HepG2 (cell line): ENCODE data around the gene PRR4. TPM values are rescaled to one million over a fixed set of nuclear protein-coding genes. Genes with fewer than 3 reads are reported as not detected.

Experiments used
- ATAC-seq: fragments of 200-7000 bp; cut with Tn5 transposase; 3 replicates; pipeline ENCODE4 v1.9.1; 2020; ENCODE audit warnings: mild to moderate bottlenecking, moderate library complexity
- BruUV-seq: library from RNA; stranded (reverse); fragments of 400-500 nt; replicated peaks from 2 replicates; lab custom pipeline; 2021; lab: Mats Ljungman, UMichigan
- CTCF ChIA-PET: fragments of 300-600 bp; formaldehyde crosslinking; extraction: SDS; loops from one replicate; lab custom pipeline; 2021; ENCODE audit warnings: low total read pairs, inconsistent platforms, low intra/inter-chr PET ratio; lab: Yijun Ruan, JAX
- POLR2A ChIA-PET: fragments of 350-600 bp; sonication (Branson Sonifier 250); formaldehyde crosslinking; loops from one replicate; lab custom pipeline; 2020; ENCODE audit warnings: antibody characterized with exemption, inconsistent platforms; lab: Yijun Ruan, JAX
- DNase-seq: peaks from one replicate; pipeline ENCODE4 v3.0.0-alpha.2; 2015; ENCODE audit warnings: low spot score
- FAIRE-seq: peaks from 3 replicates; lab custom pipeline; 2011; peaks lifted over from hg19 to GRCh38; lab: Jason Lieb, UNC
- H2AFZ ChIP-seq: one replicate; pipeline ENCODE4 v1.6.1; 2011; ENCODE audit warnings: low read length, inconsistent platforms
- H3K27ac ChIP-seq: fragments of 300-600 bp; 3 replicates; pipeline ENCODE4 v1.8.0; 2011; ENCODE audit warnings: mixed run types, mild to moderate bottlenecking, mixed read lengths, low read length, inconsistent platforms; ENCODE audit not compliant: insufficient read depth; ENCODE audit errors: extremely low read length
- H3K27me3 ChIP-seq, 2 experiments: fragments of 200-600 bp in 1 of 2; 2 replicates in 1 of 2; 3 replicates in 1 of 2; pipeline versions ENCODE4 v1.6.0 to v1.8.0; 2011; ENCODE audit warnings: low read length in 2 of 2, mild to moderate bottlenecking in 2 of 2, moderate library complexity in 2 of 2, inconsistent platforms in 1 of 2; ENCODE audit not compliant: insufficient read depth in 2 of 2, control insufficient read depth in 1 of 2
- H3K36me3 ChIP-seq, 2 experiments: fragments of 200-600 bp in 1 of 2; replicated peaks in 1 of 2; 2 replicates in 1 of 2; 3 replicates in 1 of 2; pipeline versions ENCODE4 v1.5.1 to v1.8.0; 2011; ENCODE audit warnings: low read length in 2 of 2, inconsistent platforms in 1 of 2; ENCODE audit not compliant: insufficient read depth in 2 of 2, control insufficient read depth in 1 of 2
- H3K4me1 ChIP-seq: 2 replicates; pipeline ENCODE4 v1.5.1; 2012; ENCODE audit warnings: low read length, inconsistent platforms; ENCODE audit not compliant: insufficient read depth
- H3K4me2 ChIP-seq: 2 replicates; pipeline ENCODE4 v1.6.0; 2011; ENCODE audit warnings: low read depth, low read length, inconsistent platforms
- H3K4me3 ChIP-seq, 3 experiments: fragments of 200-600 bp in 1 of 3; sonication (generic), shearing (Covaris generic) in 1 of 3; replicated peaks in 1 of 3; 2 replicates each; pipeline ENCODE4 v1.5.1; 2011 to 2016; ENCODE audit warnings: low read length in 3 of 3, inconsistent platforms in 2 of 3, low read depth in 2 of 3, mild to moderate bottlenecking in 2 of 3, control low read depth in 1 of 3, mixed read lengths in 1 of 3; ENCODE audit not compliant: insufficient read depth in 1 of 3
- H3K79me2 ChIP-seq: one replicate; pipeline ENCODE4 v1.6.1; 2011; ENCODE audit warnings: low read length, inconsistent platforms; ENCODE audit not compliant: insufficient read depth
- H3K9ac ChIP-seq: 2 replicates; pipeline ENCODE4 v1.6.0; 2011; ENCODE audit warnings: mild to moderate bottlenecking, low read depth, low read length, inconsistent platforms; ENCODE audit not compliant: insufficient read depth
- H3K9me3 ChIP-seq: 2 replicates; pipeline ENCODE4 v1.5.1; 2012; ENCODE audit warnings: mild to moderate bottlenecking, low read length
- H4K20me1 ChIP-seq: 2 replicates; pipeline ENCODE4 v1.6.0; 2011; ENCODE audit warnings: inconsistent platforms, mild to moderate bottlenecking, low read length, moderate library complexity; ENCODE audit not compliant: insufficient read depth
- ARID3A ChIP-seq: IDR thresholded peaks from 2 replicates; pipeline ENCODE4 v1.6.1; 2012; ENCODE audit warnings: low read depth, low read length, improper control_type of control experiment
- GABPA ChIP-seq, 2 experiments: IDR thresholded peaks; 2 replicates each; pipeline ENCODE4 v1.6.1; 2011 to 2016; ENCODE audit warnings: low read depth in 2 of 2, low read length in 1 of 2, missing biosample characterization in 1 of 2, missing genetic modification characterization in 1 of 2
- IKZF1 ChIP-seq: fragments of 450-650 bp; IDR thresholded peaks from 2 replicates; pipeline ENCODE4 v1.7.1; 2016
- MED13 ChIP-seq: sonication (generic); formaldehyde crosslinking; IDR thresholded peaks from 2 replicates; pipeline ENCODE4 v1.5.0; 2020; ENCODE audit warnings: missing genetic modification reagents
- RFX3 ChIP-seq: IDR thresholded peaks from 2 replicates; pipeline ENCODE4 v1.6.1; 2016; ENCODE audit warnings: missing biosample characterization, missing genetic modification reagents
- ZFX ChIP-seq: sonication (generic); formaldehyde crosslinking; IDR thresholded peaks from 2 replicates; pipeline ENCODE4 v1.4.0; 2020; ENCODE audit warnings: mild to moderate bottlenecking, low read depth, missing genetic modification reagents, moderate library complexity
- ZNF207 ChIP-seq: fragments of 450-650 bp; IDR thresholded peaks from 2 replicates; pipeline ENCODE4 v1.6.1; 2016; ENCODE audit warnings: antibody characterized with exemption, borderline replicate concordance
- ZNF792 ChIP-seq: IDR thresholded peaks from 2 replicates; pipeline ENCODE4 v1.6.1; 2016
- WGBS: methylation state at CpG from one replicate; pipeline ENCODE4 v1.1.6; 2017; ENCODE audit warnings: low lambda C conversion rate; 5-methylcytosine and 5-hydroxymethylcytosine counted together
- in situ Hi-C: cut with HindIII; loops from 2 replicates; pipeline ENCODE4 v1.10.0; 2017; ENCODE audit warnings: low pct_unique_long_range_greater_than_20kb; ENCODE audit not compliant: extremely low pct_ligation_motif_present
- intact Hi-C: fragments of 100-400 bp; cut with micrococcal nuclease; formaldehyde crosslinking; loops from one replicate; pipeline ENCODE4 v1.10.0; 2022; ENCODE audit not compliant: unreplicated experiment
- polyA plus RNA-seq, 8 experiments: library from polyadenylated mRNA; depleted of rRNA in 3 of 8; stranded (reverse) in 7 of 8; unstranded in 1 of 8; fragments of >200 nt; fragmentation: Illumina TruSeq in 4 of 8; extraction: Trizol in 4 of 8; gene quantifications; 2 replicates each; pipeline versions ENCODE4 v1.2.1 to v1.2.3, GENCODE V29; 2011 to 2016; ENCODE audit warnings: low read depth in 4 of 8, missing spikeins in 1 of 8, mixed read lengths in 1 of 8; ENCODE audit not compliant: insufficient read depth in 1 of 8
- total RNA-seq, 5 experiments: library from RNA; depleted of rRNA; stranded (reverse); fragments of >200 nt; fragmentation: Illumina TruSeq; extraction: Trizol; gene quantifications; 2 replicates each; pipeline ENCODE4 v1.2.3, GENCODE V29; 2016; ENCODE audit warnings: low read depth in 1 of 5
- TF ChIP-seq, protein P1 (sequence below): sonication (generic); formaldehyde crosslinking; IDR thresholded peaks from 2 replicates; pipeline ENCODE4 v1.4.0; 2020; ENCODE audit warnings: mild to moderate bottlenecking, missing genetic modification reagents

PRR4 gene
- total and polyA plus RNA-seq, 2 of the 13 experiments (the other 11 are each of a cell fraction or from before 2014, with no cell fraction given): 2.3 to 5.4 TPM

DNA sequence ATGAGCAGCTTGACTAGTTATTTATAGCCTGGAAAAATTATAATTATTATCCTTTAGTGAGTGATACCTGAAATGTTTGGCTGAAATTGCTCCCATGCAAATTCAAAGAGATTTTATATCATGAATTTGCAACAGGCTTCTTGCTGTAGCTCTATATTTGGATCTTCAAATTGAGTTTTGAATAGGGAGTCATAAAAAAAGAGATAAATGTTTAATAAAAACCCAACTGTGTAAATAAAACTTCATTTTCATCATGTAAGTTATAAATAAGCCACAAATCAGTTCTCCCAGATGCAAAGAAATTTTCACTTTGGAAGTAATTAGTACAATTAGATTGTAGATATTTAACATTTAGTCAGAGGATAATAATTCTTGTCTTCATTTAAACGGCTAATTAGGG, 42.1 kb downstream of the PRR4 start, which contains the start of gene TAS2R8:
TSS of gene TAS2R8 (minus strand) at position 101 of the 400 bp plus-strand sequence. CDS start 306 bp downstream, outside the sequence.
- H3K79me2 ChIP-seq: no peaks in the 10 kb centered on the region
- CTCF ChIA-PET: no interaction called here
- no peaks in the 10 kb centered on the region for H3K36me3 ChIP-seq
- no peaks in the 10 kb centered on the region for H4K20me1 ChIP-seq
- no peaks in the 10 kb centered on the region for H3K9me3 ChIP-seq
- H3K4me1 ChIP-seq: no peaks in the 10 kb centered on the region
- no peak for ATAC-seq
- in situ Hi-C loops: no loop called here
- intact Hi-C loops: no loop called here
- no peak within 1 kb of the TSS for H3K4me2 ChIP-seq
- no peak within 1 kb of the TSS for H2AFZ ChIP-seq
- H3K27ac ChIP-seq: no peak within 1 kb of the TSS
- H3K27me3 ChIP-seq: peaks cover 0 to 4% of the 10 kb centered on the region in 2 experiments; a peak in 1 of 5 replicates
- no peak for DNase-seq
- WGBS: 3% methylated on average over 1 of the region's 1 CpG
- FAIRE-seq: no peak
- H3K4me3 ChIP-seq: no peak within 1 kb of the TSS
- H3K9ac ChIP-seq: no peak within 1 kb of the TSS
- POLR2A ChIA-PET: no interaction called here
- no TSS peak for BruUV-seq
- TF ChIP-seq IKZF1 (no peak), ZNF792 (CRISPR knock-in tag) (no peak), ARID3A (no peak), ZFX (CRISPR knock-in tag) (no peak), RFX3 (CRISPR knock-in tag) (no peak), MED13 (CRISPR knock-in tag) (no peak), ZNF207 (no peak), GABPA (IDR thresholded peaks at IDR 0.05; ENCODE audit: low read depth, low read length) (no peak), GABPA (CRISPR knock-in tag; IDR thresholded peaks at IDR 0.05; ENCODE audit: low read depth) (no peak)
- TF ChIP-seq, protein P1, sequence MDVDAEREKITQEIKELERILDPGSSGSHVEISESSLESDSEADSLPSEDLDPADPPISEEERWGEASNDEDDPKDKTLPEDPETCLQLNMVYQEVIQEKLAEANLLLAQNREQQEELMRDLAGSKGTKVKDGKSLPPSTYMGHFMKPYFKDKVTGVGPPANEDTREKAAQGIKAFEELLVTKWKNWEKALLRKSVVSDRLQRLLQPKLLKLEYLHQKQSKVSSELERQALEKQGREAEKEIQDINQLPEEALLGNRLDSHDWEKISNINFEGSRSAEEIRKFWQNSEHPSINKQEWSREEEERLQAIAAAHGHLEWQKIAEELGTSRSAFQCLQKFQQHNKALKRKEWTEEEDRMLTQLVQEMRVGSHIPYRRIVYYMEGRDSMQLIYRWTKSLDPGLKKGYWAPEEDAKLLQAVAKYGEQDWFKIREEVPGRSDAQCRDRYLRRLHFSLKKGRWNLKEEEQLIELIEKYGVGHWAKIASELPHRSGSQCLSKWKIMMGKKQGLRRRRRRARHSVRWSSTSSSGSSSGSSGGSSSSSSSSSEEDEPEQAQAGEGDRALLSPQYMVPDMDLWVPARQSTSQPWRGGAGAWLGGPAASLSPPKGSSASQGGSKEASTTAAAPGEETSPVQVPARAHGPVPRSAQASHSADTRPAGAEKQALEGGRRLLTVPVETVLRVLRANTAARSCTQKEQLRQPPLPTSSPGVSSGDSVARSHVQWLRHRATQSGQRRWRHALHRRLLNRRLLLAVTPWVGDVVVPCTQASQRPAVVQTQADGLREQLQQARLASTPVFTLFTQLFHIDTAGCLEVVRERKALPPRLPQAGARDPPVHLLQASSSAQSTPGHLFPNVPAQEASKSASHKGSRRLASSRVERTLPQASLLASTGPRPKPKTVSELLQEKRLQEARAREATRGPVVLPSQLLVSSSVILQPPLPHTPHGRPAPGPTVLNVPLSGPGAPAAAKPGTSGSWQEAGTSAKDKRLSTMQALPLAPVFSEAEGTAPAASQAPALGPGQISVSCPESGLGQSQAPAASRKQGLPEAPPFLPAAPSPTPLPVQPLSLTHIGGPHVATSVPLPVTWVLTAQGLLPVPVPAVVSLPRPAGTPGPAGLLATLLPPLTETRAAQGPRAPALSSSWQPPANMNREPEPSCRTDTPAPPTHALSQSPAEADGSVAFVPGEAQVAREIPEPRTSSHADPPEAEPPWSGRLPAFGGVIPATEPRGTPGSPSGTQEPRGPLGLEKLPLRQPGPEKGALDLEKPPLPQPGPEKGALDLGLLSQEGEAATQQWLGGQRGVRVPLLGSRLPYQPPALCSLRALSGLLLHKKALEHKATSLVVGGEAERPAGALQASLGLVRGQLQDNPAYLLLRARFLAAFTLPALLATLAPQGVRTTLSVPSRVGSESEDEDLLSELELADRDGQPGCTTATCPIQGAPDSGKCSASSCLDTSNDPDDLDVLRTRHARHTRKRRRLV (CRISPR knock-in tag): no peak
- TF ChIP-seq, all 625 proteins: peak for 0
